CD14-positive monocyte (primary cell): Measurements from ENCODE around the gene TMEM164. TPM values are rescaled to one million over a fixed set of nuclear protein-coding genes. Genes with fewer than 3 reads are reported as not detected.

Experiments used
- DNase-seq, 3 donors: peaks; one replicate each; pipeline ENCODE4 v3.0.0-alpha.2; 2011 to 2022
- H2AFZ ChIP-seq: 2 replicates; pipeline ENCODE4 v1.6.0; 2012; ENCODE audit warnings: mild to moderate bottlenecking, low read depth, low read length, inconsistent platforms; ENCODE audit not compliant: insufficient read depth, poor library complexity, severe bottlenecking
- H3K27ac ChIP-seq, 2 donors: 1 replicate in 1 of 2; 2 replicates in 1 of 2; pipeline ENCODE4 v1.5.1; 2012 to 2013; ENCODE audit warnings: low read length in 2 of 2, control low read depth in 1 of 2, inconsistent platforms in 1 of 2, low read depth in 1 of 2, mild to moderate bottlenecking in 1 of 2
- H3K27me3 ChIP-seq, 2 donors: one replicate each; pipeline versions ENCODE4 v1.6.0 to v1.6.1; 2011 to 2013; ENCODE audit warnings: low read length in 2 of 2; ENCODE audit not compliant: control insufficient read depth in 2 of 2, insufficient read depth in 2 of 2
- H3K36me3 ChIP-seq, 2 donors: replicated peaks in 1 of 2; 1 replicate in 1 of 2; 2 replicates in 1 of 2; pipeline versions ENCODE4 v1.5.1 to v1.6.1; 2012 to 2013; ENCODE audit warnings: low read length in 2 of 2, control low read depth in 1 of 2, inconsistent platforms in 1 of 2, mild to moderate bottlenecking in 1 of 2; ENCODE audit not compliant: insufficient read depth in 2 of 2, control insufficient read depth in 1 of 2
- H3K4me1 ChIP-seq, 2 donors: 1 replicate in 1 of 2; 2 replicates in 1 of 2; pipeline versions ENCODE4 v1.5.1 to v1.6.1; 2012 to 2013; ENCODE audit warnings: low read length in 2 of 2, control low read depth in 1 of 2, inconsistent platforms in 1 of 2, mild to moderate bottlenecking in 1 of 2, moderate library complexity in 1 of 2; ENCODE audit not compliant: insufficient read depth in 2 of 2, control insufficient read depth in 1 of 2
- H3K4me2 ChIP-seq: replicated peaks from 2 replicates; pipeline ENCODE3; 2012; ENCODE audit warnings: low read length, moderate library complexity, mild to moderate bottlenecking; ENCODE audit not compliant: poor library complexity, severe bottlenecking; ENCODE audit errors: extremely low read depth
- H3K4me3 ChIP-seq, 3 experiments: fragments of 200-600 bp in 1 of 3; sonication (generic) in 1 of 3; replicated peaks in 1 of 3; 1 replicate in 2 of 3; 2 replicates in 1 of 3; pipeline ENCODE4 v1.5.1; 2011 to 2013; ENCODE audit warnings: low read length in 3 of 3, mild to moderate bottlenecking in 3 of 3, control low read depth in 2 of 3, low read depth in 2 of 3, inconsistent platforms in 1 of 3, moderate library complexity in 1 of 3
- H3K79me2 ChIP-seq: 2 replicates; pipeline ENCODE4 v1.6.0; 2012; ENCODE audit warnings: mild to moderate bottlenecking, control low read depth, inconsistent platforms, low read length, moderate library complexity; ENCODE audit not compliant: insufficient read depth
- H3K9ac ChIP-seq: 2 replicates; pipeline ENCODE4 v1.6.0; 2017; ENCODE audit warnings: low read length, mild to moderate bottlenecking; ENCODE audit not compliant: insufficient read depth, poor library complexity, severe bottlenecking
- H3K9me3 ChIP-seq, 2 donors: replicated peaks in 1 of 2; 1 replicate in 1 of 2; 2 replicates in 1 of 2; pipeline versions ENCODE4 v1.5.1 to v1.6.1; 2012 to 2013; ENCODE audit warnings: low read length in 2 of 2, control low read depth in 1 of 2; ENCODE audit not compliant: control insufficient read depth in 1 of 2, insufficient read depth in 1 of 2
- H4K20me1 ChIP-seq: 2 replicates; pipeline ENCODE4 v1.6.0; 2012; ENCODE audit warnings: mild to moderate bottlenecking, low read length, control low read depth, moderate library complexity; ENCODE audit not compliant: insufficient read depth
- H3K27ac Mint-ChIP-seq, 7 donors: one replicate each; pipeline ENCODE4 v1.8.0; 2020; ENCODE audit warnings: mild to moderate bottlenecking in 7 of 7, mixed read lengths in 7 of 7, moderate library complexity in 6 of 7, inconsistent platforms in 2 of 7
- H3K27me3 Mint-ChIP-seq, 3 donors: one replicate each; pipeline ENCODE4 v1.8.0; 2021 to 2022; ENCODE audit warnings: low read depth in 3 of 3, mild to moderate bottlenecking in 3 of 3, mixed read lengths in 3 of 3, moderate library complexity in 3 of 3, inconsistent platforms in 1 of 3
- H3K36me3 Mint-ChIP-seq, 2 donors: one replicate each; pipeline ENCODE4 v1.8.0; 2020; ENCODE audit warnings: mixed read lengths in 2 of 2, inconsistent platforms in 1 of 2, mild to moderate bottlenecking in 1 of 2
- H3K4me1 Mint-ChIP-seq: one replicate; pipeline ENCODE4 v1.8.0; 2020; ENCODE audit warnings: mild to moderate bottlenecking, mixed read lengths
- H3K4me3 Mint-ChIP-seq, 2 donors: one replicate each; pipeline ENCODE4 v1.8.0; 2020; ENCODE audit warnings: mild to moderate bottlenecking in 2 of 2, mixed read lengths in 2 of 2, moderate library complexity in 1 of 2
- H3K9me3 Mint-ChIP-seq, 7 donors: one replicate each; pipeline ENCODE4 v1.8.0; 2020 to 2022; ENCODE audit warnings: mixed read lengths in 7 of 7, mild to moderate bottlenecking in 6 of 7, moderate library complexity in 6 of 7, inconsistent platforms in 2 of 7
- WGBS: methylation state at CpG from one replicate; pipeline ENCODE4 v1.1.5; 2013; ENCODE audit warnings: missing lambda C conversion rate; ENCODE audit not compliant: insufficient coverage; 5-methylcytosine and 5-hydroxymethylcytosine counted together
- intact Hi-C, 2 donors: fragments of 100-400 bp; cut with micrococcal nuclease; formaldehyde crosslinking; loops; one replicate each; pipeline versions ENCODE4 v1.15.0 to v1.15.1; 2023
- polyA plus RNA-seq, 3 donors: library from polyadenylated mRNA; depleted of rRNA in 1 of 3; unstranded in 2 of 3; stranded (reverse) in 1 of 3; fragments of 300-500 nt in 2 of 3; fragments of >200 nt in 1 of 3; fragmentation: Illumina TruSeq in 2 of 3; gene quantifications; 1 replicate in 2 of 3; 2 replicates in 1 of 3; pipeline ENCODE4 v1.2.3, GENCODE V29; 2012 to 2021
- TF ChIP-seq, protein P1 (sequence below): fragments of 200-600 bp; IDR thresholded peaks from one replicate; pipeline ENCODE4 v1.8.0; 2022; ENCODE audit warnings: antibody characterized with exemption, mild to moderate bottlenecking

TMEM164 gene
- polyA plus RNA-seq, 3 donors, result 5.3 to 39.5 (median 7.3) TPM

DNA sequence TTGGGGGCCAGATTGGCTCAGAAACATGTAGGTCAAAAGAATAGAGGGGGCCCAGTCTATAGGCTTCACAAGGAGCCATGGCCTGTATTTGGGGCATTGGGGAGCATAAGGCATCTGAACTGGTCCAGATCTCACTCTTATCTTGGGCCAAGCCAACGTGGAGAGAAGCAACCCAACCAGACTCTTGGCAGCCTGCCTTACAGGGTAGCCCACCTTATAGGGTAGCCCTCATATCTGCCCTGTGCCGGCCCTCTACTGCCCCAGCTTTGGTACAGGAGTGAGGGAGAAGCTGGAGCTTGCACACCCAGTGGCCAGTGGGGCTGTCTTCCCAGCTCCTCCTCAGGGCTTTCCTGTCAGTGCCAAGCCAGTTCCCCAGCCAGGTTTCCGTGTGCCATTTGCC, 172.8 kb downstream of the TMEM164 start:
- H3K4me1 ChIP-seq, result peaks cover 10 to 12% of the 10 kb centered on the region in 2 donors
- DNase-seq, result no peak
- H3K4me3 ChIP-seq, result no peak overlapping the region
- peaks cover 34% of the 10 kb centered on the region for H3K4me1 Mint-ChIP-seq
- peaks cover 55% of the 10 kb centered on the region for H4K20me1 ChIP-seq
- TF ChIP-seq, protein P1, sequence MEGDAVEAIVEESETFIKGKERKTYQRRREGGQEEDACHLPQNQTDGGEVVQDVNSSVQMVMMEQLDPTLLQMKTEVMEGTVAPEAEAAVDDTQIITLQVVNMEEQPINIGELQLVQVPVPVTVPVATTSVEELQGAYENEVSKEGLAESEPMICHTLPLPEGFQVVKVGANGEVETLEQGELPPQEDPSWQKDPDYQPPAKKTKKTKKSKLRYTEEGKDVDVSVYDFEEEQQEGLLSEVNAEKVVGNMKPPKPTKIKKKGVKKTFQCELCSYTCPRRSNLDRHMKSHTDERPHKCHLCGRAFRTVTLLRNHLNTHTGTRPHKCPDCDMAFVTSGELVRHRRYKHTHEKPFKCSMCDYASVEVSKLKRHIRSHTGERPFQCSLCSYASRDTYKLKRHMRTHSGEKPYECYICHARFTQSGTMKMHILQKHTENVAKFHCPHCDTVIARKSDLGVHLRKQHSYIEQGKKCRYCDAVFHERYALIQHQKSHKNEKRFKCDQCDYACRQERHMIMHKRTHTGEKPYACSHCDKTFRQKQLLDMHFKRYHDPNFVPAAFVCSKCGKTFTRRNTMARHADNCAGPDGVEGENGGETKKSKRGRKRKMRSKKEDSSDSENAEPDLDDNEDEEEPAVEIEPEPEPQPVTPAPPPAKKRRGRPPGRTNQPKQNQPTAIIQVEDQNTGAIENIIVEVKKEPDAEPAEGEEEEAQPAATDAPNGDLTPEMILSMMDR, result no peak
- no peaks in the 10 kb centered on the region for H3K79me2 ChIP-seq
- H3K36me3 Mint-ChIP-seq, result peaks cover 56 to 66% of the 10 kb centered on the region in 2 donors
- peak overlapping the region in 3 of 7 donors; percentile 48 to 79 (median 66) for H3K27ac Mint-ChIP-seq
- intact Hi-C loops, result loop anchor here in 1 of 2 donors (10.0 kb wide), 1 partner anchor 99 kb away; no protein-coding TSS in a partner anchor
- H3K4me3 Mint-ChIP-seq, result no peak overlapping the region
- no peaks in the 10 kb centered on the region for H3K9me3 ChIP-seq
- WGBS, result no CpG with 5 or more reads among the region's 3 CpGs
- no peak overlapping the region for H2AFZ ChIP-seq
- peak overlapping the region in 1 of 2 donors; percentile 61 for H3K27ac ChIP-seq
- H3K27me3 ChIP-seq, result no peaks in the 10 kb centered on the region
- H3K27me3 Mint-ChIP-seq, result peaks cover 0 to 6% (median 2%) of the 10 kb centered on the region in 3 donors
- no peak overlapping the region for H3K4me2 ChIP-seq
- H3K9me3 Mint-ChIP-seq, result peaks cover 0 to 3% (median 0%) of the 10 kb centered on the region in 7 donors
- H3K9ac ChIP-seq, result no peak overlapping the region
- peaks cover 20 to 72% of the 10 kb centered on the region in 2 donors for H3K36me3 ChIP-seq

DNA sequence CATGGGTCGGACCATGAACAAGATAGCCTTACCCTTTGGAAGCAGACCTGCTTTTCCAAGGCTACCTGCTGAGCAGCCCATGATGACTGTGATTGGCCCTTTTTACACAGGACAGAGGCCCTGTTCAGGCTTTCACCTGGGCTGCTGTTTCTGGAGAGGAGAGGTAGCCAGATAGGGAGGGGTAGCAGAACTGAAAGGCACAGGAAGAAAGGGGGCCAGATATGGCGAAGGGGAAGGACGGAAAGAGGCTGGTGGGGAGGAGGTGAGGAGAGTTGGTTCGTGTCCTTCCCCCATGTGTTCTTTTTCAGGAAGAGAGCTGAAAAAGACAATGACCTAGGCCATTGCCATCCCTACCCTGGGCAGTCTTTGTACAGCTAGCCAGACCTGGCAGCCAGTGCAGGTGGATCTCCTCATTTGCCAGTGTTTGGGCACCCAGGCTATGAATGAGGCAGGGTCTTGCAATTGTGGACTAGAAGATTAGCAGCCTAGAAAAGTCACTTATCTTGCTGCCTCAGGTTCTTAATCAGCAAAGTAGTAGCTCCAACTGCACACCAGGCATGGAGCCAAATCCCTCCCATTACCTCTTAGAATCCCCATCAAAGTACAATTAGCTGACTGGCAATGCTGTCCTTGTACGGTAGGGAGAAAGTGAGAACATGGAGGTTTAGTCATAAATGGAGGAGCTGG, 175.4 kb downstream of the TMEM164 start:
- DNase-seq, result no peak

More for the DNA sequence above, 175.4 kb downstream of the TMEM164 start:
- no peaks in the 10 kb centered on the region for H3K27me3 ChIP-seq
- WGBS, result 60% methylated on average over 1 of the region's 5 CpGs
- H3K27me3 Mint-ChIP-seq, result peaks cover 0 to 6% (median 0%) of the 10 kb centered on the region in 3 donors
- peaks cover 42 to 48% of the 10 kb centered on the region in 2 donors for H3K36me3 Mint-ChIP-seq
- no peaks in the 10 kb centered on the region for H3K9me3 ChIP-seq
- no peak overlapping the region for H3K27ac ChIP-seq
- no peak overlapping the region for H3K4me3 ChIP-seq
- H3K36me3 ChIP-seq, result peaks cover 21 to 65% of the 10 kb centered on the region in 2 donors
- peaks cover 10 to 12% of the 10 kb centered on the region in 2 donors for H3K4me1 ChIP-seq
- peaks cover 49% of the 10 kb centered on the region for H4K20me1 ChIP-seq
- no peak overlapping the region for H3K4me2 ChIP-seq
- H3K9me3 Mint-ChIP-seq, result no peaks in the 10 kb centered on the region
- peak overlapping the region in 2 of 7 donors; percentile 3 to 48 for H3K27ac Mint-ChIP-seq
- no peak overlapping the region for H3K4me3 Mint-ChIP-seq
- H3K9ac ChIP-seq, result no peak overlapping the region
- intact Hi-C loops, result loop anchor here in 1 of 2 donors (10.0 kb wide), 1 partner anchor 96 kb away; no protein-coding TSS in a partner anchor
- no peaks in the 10 kb centered on the region for H3K79me2 ChIP-seq
- TF ChIP-seq, protein P1, result no peak
- peaks cover 20% of the 10 kb centered on the region for H3K4me1 Mint-ChIP-seq
- H2AFZ ChIP-seq, result no peak overlapping the region
